NT2/D1 (cell line): ENCODE results near the gene SH3GLB1.

ENCODE experiments used
- YY1 ChIP-seq: IDR thresholded peaks from 2 replicates; pipeline ENCODE4 v1.6.1; 2011; ENCODE audit not compliant: insufficient read length, insufficient read depth
- ZNF274 ChIP-seq: IDR thresholded peaks from 2 replicates; pipeline ENCODE4 v1.6.1; 2011; ENCODE audit warnings: mild to moderate bottlenecking, low read depth, low read length

DNA sequence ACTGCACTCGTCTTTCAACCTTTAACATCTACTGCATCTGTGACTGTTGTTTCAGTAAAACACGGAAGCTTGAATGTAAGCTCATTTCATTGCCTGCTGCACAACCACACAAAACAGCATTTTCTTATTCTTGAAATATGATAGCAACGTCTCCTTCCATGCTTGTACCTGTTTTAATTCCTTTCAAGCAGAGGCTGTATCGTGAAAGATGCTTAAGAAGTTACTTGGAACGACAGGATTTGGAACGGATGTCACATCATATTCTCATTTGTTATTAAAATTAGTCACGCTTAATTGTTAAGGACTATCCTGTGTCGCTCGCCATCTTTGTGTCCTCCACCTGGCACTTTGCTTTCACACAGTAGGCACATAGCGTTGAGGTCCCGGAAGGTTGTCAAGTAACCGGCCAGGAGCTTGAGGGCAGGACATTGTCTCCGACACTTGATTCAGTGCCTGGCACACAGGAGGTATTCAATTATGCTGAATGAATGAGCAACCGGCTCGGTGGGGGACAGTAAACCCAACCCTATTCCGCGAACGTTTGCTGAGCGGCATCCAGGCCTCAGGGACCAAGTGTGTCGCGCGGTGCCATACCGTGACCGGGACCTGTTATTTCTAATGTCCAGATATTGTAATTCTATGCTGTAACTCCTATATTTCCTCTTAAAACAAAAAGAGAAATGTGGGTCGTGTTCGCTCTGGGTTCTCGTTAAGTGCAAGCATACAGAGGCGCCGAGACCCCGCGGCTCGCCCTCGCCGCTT, 499 bp upstream of the SH3GLB1 start:
- TF ChIP-seq ZNF274, result no peak
- TF ChIP-seq YY1, result peak; percentile 16
